Naive thymus-derived CD4-positive, alpha-beta T cell (primary cell): ENCODE measurements around the gene FILIP1L. TPM values are rescaled to one million over a fixed set of nuclear protein-coding genes. Genes with fewer than 3 reads are reported as not detected.

Experiments used
- ATAC-seq: fragments of 150-1000 bp; cut with Tn5 transposase; 2 replicates; pipeline ENCODE4 v1.10.0; 2021; ENCODE audit warnings: mild to moderate bottlenecking, moderate library complexity
- CTCF ChIA-PET: fragments of 350-600 bp; sonication (Branson Sonifier 250); formaldehyde crosslinking; loops from one replicate; lab custom pipeline; 2021; ENCODE audit warnings: antibody characterized with exemption; lab: Charles Lee
- POLR2A ChIA-PET: fragments of 350-600 bp; sonication (Branson Sonifier 250); formaldehyde crosslinking; loops from one replicate; lab custom pipeline; 2021; ENCODE audit warnings: antibody characterized with exemption, inconsistent platforms; lab: Charles Lee
- DNase-seq, 9 donors: peaks; one replicate each; pipeline versions ENCODE4 v3.0.0 to v3.0.0-alpha.2; 2020 to 2022; ENCODE audit warnings: mixed read lengths in 1 of 9
- H3K27ac ChIP-seq: one replicate; pipeline ENCODE4 v1.7.0; 2013; ENCODE audit warnings: mild to moderate bottlenecking, low read depth, low read length, moderate library complexity
- H3K27me3 ChIP-seq, 2 donors: one replicate each; pipeline ENCODE4 v1.7.0; 2013; ENCODE audit warnings: low read length in 2 of 2, mild to moderate bottlenecking in 2 of 2, moderate library complexity in 2 of 2; ENCODE audit not compliant: control insufficient read depth in 2 of 2, insufficient read depth in 2 of 2
- H3K36me3 ChIP-seq, 3 experiments: 1 replicate in 2 of 3; 2 replicates in 1 of 3; pipeline ENCODE4 v1.7.0; 2013; ENCODE audit warnings: low read length in 3 of 3, mild to moderate bottlenecking in 3 of 3, moderate library complexity in 1 of 3; ENCODE audit not compliant: insufficient read depth in 3 of 3, control insufficient read depth in 2 of 3
- H3K4me1 ChIP-seq, 2 donors: one replicate each; pipeline ENCODE4 v1.7.0; 2013; ENCODE audit warnings: low read length in 2 of 2, mild to moderate bottlenecking in 2 of 2, moderate library complexity in 1 of 2; ENCODE audit not compliant: control insufficient read depth in 2 of 2, insufficient read depth in 2 of 2
- H3K4me3 ChIP-seq: 2 replicates; pipeline ENCODE4 v1.7.0; 2013; ENCODE audit warnings: mild to moderate bottlenecking, low read length
- H3K9me3 ChIP-seq, 3 experiments: 1 replicate in 2 of 3; 2 replicates in 1 of 3; pipeline ENCODE4 v1.7.0; 2013; ENCODE audit warnings: low read length in 3 of 3; ENCODE audit not compliant: control insufficient read depth in 2 of 3
- H3K27ac Mint-ChIP-seq, 9 donors: one replicate each; pipeline ENCODE4 v1.8.0; 2020 to 2022; ENCODE audit warnings: mixed read lengths in 9 of 9, mild to moderate bottlenecking in 8 of 9, moderate library complexity in 5 of 9, inconsistent platforms in 2 of 9
- H3K27me3 Mint-ChIP-seq, 5 donors: one replicate each; pipeline ENCODE4 v1.8.0; 2021 to 2022; ENCODE audit warnings: mixed read lengths in 5 of 5, mild to moderate bottlenecking in 1 of 5
- H3K36me3 Mint-ChIP-seq, 5 donors: one replicate each; pipeline ENCODE4 v1.8.0; 2020 to 2022; ENCODE audit warnings: mixed read lengths in 5 of 5, mild to moderate bottlenecking in 3 of 5, inconsistent platforms in 1 of 5
- H3K4me1 Mint-ChIP-seq, 7 donors: one replicate each; pipeline ENCODE4 v1.8.0; 2020 to 2022; ENCODE audit warnings: mixed read lengths in 7 of 7, mild to moderate bottlenecking in 3 of 7, inconsistent platforms in 1 of 7
- H3K4me3 Mint-ChIP-seq, 10 donors: one replicate each; pipeline ENCODE4 v1.8.0; 2020 to 2022; ENCODE audit warnings: mild to moderate bottlenecking in 10 of 10, mixed read lengths in 10 of 10, moderate library complexity in 6 of 10, inconsistent platforms in 2 of 10
- H3K9me3 Mint-ChIP-seq, 11 donors: one replicate each; pipeline ENCODE4 v1.8.0; 2020 to 2022; ENCODE audit warnings: mixed read lengths in 11 of 11, mild to moderate bottlenecking in 4 of 11, inconsistent platforms in 1 of 11, moderate library complexity in 1 of 11
- intact Hi-C, 2 donors: fragments of 100-400 bp; cut with micrococcal nuclease; formaldehyde crosslinking; loops; one replicate each; pipeline ENCODE4 v1.15.1; 2023
- polyA plus RNA-seq, 2 donors: library from polyadenylated mRNA; unstranded; fragments of 300-500 nt; fragmentation: Illumina TruSeq; gene quantifications; one replicate each; pipeline ENCODE4 v1.2.3, GENCODE V29; 2021
- total RNA-seq, 6 experiments: library from RNA in 5 of 6; stranded (reverse) in 5 of 6; gene quantifications; 1 replicate in 5 of 6; 2 replicates in 1 of 6; pipeline ENCODE4 v1.2.3 and lab custom pipeline; 2021 to 2026

FILIP1L gene
- total and polyA plus RNA-seq, 7 experiments from 2014 or later = 0.13 to 6.7 (median 0.39) TPM; not detected in 2

DNA sequence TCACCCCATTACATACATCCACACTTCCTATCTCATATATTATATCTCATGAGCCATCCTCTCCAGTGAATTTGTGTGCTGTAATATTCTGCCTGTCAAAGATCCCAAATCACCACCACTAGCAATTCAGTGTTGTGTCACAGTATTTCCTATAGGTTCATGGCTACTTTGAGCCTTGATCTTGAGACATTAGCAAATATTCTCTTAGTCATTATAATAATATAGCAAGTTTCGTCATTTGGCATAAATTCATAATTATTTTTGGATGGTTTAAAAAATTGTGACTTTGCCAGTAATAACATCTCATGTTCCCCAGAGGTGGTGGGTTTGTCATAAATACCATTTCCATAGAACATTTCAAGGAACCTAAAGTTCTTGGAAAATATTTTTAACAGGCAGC, 249.0 kb downstream of the FILIP1L start:
- Histone ChIP-seq H3K27ac (no peak overlapping the region), H3K9me3 (no peaks in the 10 kb centered on the region), H3K4me1 (peaks cover 0 to 8% of the 10 kb centered on the region in 2 donors), H3K36me3 (no peaks in the 10 kb centered on the region), H3K27me3 (no peaks in the 10 kb centered on the region), H3K4me3 (no peak overlapping the region)
- no peaks in the 10 kb centered on the region for H3K9me3 Mint-ChIP-seq
- no peak overlapping the region for H3K4me3 Mint-ChIP-seq
- peaks cover 19 to 75% (median 28%) of the 10 kb centered on the region in 7 donors for H3K4me1 Mint-ChIP-seq
- no peak for DNase-seq
- POLR2A ChIA-PET = no interaction called here
- H3K36me3 Mint-ChIP-seq = peaks cover 5 to 26% (median 10%) of the 10 kb centered on the region in 5 donors
- no peak for ATAC-seq
- CTCF ChIA-PET = no interaction called here
- no peak overlapping the region for H3K27ac Mint-ChIP-seq
- intact Hi-C loops = no loop called here
- H3K27me3 Mint-ChIP-seq = no peaks in the 10 kb centered on the region

DNA sequence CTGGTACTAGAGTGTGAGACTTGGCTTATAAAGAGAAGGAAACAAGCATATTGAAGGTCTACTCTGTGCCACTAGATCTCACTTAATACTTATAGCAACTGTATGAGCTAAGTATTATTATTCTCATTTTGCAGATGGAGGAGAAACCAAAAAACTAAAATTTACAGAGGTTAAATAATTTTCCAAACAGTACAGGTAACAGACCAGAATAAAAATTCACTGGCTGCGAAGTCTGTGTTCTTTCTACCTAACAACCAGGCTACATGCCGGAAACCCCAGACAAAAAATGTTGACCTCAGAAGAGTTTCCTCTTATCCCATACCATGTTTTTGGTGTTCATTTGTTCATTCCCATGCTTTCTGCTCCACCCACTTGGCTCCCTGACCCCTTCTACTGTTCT, 250.0 kb downstream of the FILIP1L start:
- ATAC-seq (no peak), DNase-seq (no peak)
- POLR2A ChIA-PET = no interaction called here
- intact Hi-C loops = no loop called here
- Mint-ChIP-seq H3K27ac (no peak overlapping the region), H3K4me1 (peaks cover 20 to 72% (median 28%) of the 10 kb centered on the region in 7 donors), H3K4me3 (peak overlapping the region in 1 of 10 donors; percentile 4), H3K9me3 (no peaks in the 10 kb centered on the region), H3K36me3 (peaks cover 5 to 21% (median 10%) of the 10 kb centered on the region in 5 donors), H3K27me3 (no peaks in the 10 kb centered on the region)
- Histone ChIP-seq H3K36me3 (no peaks in the 10 kb centered on the region), H3K4me3 (no peak overlapping the region), H3K27me3 (no peaks in the 10 kb centered on the region), H3K4me1 (peaks cover 0 to 8% of the 10 kb centered on the region in 2 donors), H3K27ac (no peak overlapping the region), H3K9me3 (no peaks in the 10 kb centered on the region)
- CTCF ChIA-PET = no interaction called here

DNA sequence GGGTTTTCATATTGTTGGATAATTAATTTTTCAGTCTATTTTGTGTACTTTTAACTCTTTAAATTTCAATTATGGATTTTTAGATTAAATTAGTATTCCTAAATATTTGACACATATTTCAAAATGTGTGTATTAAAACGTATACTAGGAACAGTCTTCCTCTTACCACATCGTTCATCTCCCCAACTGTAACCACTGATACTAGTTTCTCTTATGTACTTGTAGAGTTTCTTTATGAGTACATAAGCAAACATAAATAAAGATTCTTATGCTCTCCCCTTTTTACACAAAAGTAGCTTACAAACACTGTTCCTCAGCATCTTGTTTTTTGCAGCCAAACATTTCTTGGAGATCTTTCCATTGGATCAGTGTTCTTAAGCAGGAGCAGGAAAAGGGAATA, 250.7 kb downstream of the FILIP1L start:
- no peaks in the 10 kb centered on the region for H3K36me3 ChIP-seq
- peaks cover 19 to 71% (median 28%) of the 10 kb centered on the region in 7 donors for H3K4me1 Mint-ChIP-seq
- ATAC-seq (no peak), DNase-seq (no peak)
- no peak overlapping the region for H3K4me3 ChIP-seq
- H3K36me3 Mint-ChIP-seq = peaks cover 5 to 26% (median 6%) of the 10 kb centered on the region in 5 donors
- no peak overlapping the region for H3K4me3 Mint-ChIP-seq
- intact Hi-C loops = no loop called here
- H3K27me3 Mint-ChIP-seq = no peaks in the 10 kb centered on the region
- ChIA-PET POLR2A (no interaction called here), CTCF (no interaction called here)
- no peaks in the 10 kb centered on the region for H3K9me3 Mint-ChIP-seq
- no peaks in the 10 kb centered on the region for H3K9me3 ChIP-seq
- H3K27ac ChIP-seq = no peak overlapping the region
- H3K27ac Mint-ChIP-seq = no peak overlapping the region
- H3K27me3 ChIP-seq = no peaks in the 10 kb centered on the region
- peaks cover 0 to 8% of the 10 kb centered on the region in 2 donors for H3K4me1 ChIP-seq

DNA sequence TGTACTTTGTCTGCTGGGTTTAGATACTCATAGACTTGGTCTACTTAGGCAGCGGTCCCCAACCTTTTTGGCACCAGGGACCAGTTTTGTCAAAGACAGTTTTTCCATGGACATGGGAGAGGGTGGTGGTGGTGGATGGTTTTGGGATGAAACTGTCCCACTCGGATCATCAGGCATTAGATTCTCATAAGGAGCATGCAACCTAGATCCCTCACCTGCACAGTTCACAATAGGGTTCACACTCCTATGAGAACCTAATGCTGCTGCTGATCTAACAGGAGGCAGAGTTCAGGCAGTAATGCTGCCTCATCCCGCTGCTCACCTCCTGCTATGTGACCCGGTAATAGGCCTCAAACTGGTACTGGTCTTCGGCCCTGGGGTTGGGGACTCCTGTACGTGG, 251.3 kb downstream of the FILIP1L start:
- CTCF ChIA-PET = no interaction called here
- intact Hi-C loops = no loop called here
- POLR2A ChIA-PET = no interaction called here

GRCh38 chr3:99862208-99862607, 252.1 kb downstream of the FILIP1L start:
- Mint-ChIP-seq H3K4me1 (peaks cover 17 to 57% (median 19%) of the 10 kb centered on the region in 7 donors), H3K36me3 (peaks cover 5 to 26% (median 6%) of the 10 kb centered on the region in 5 donors), H3K27me3 (no peaks in the 10 kb centered on the region), H3K9me3 (no peaks in the 10 kb centered on the region), H3K4me3 (no peak overlapping the region), H3K27ac (no peak overlapping the region)
- ChIA-PET CTCF (no interaction called here), POLR2A (no interaction called here)
- intact Hi-C loops = no loop called here
- H3K36me3 ChIP-seq = no peaks in the 10 kb centered on the region
- no peaks in the 10 kb centered on the region for H3K27me3 ChIP-seq
- peaks cover 0 to 8% of the 10 kb centered on the region in 2 donors for H3K4me1 ChIP-seq
- no peaks in the 10 kb centered on the region for H3K9me3 ChIP-seq
- H3K27ac ChIP-seq = no peak overlapping the region
- ATAC-seq (no peak), DNase-seq (no peak)
- H3K4me3 ChIP-seq = no peak overlapping the region

More for the DNA sequence above, 251.3 kb downstream of the FILIP1L start:
- Mint-ChIP-seq H3K9me3 (no peaks in the 10 kb centered on the region), H3K27me3 (no peaks in the 10 kb centered on the region), H3K36me3 (peaks cover 5 to 26% (median 6%) of the 10 kb centered on the region in 5 donors), H3K4me1 (peaks cover 17 to 65% (median 26%) of the 10 kb centered on the region in 7 donors), H3K27ac (peak overlapping the region in 1 of 9 donors; percentile 0), H3K4me3 (no peak overlapping the region)
- ATAC-seq (no peak), DNase-seq (no peak)
- no peaks in the 10 kb centered on the region for H3K27me3 ChIP-seq
- H3K4me1 ChIP-seq = peaks cover 0 to 8% of the 10 kb centered on the region in 2 donors
- H3K9me3 ChIP-seq = no peaks in the 10 kb centered on the region
- H3K4me3 ChIP-seq = no peak overlapping the region
- no peaks in the 10 kb centered on the region for H3K36me3 ChIP-seq
- no peak overlapping the region for H3K27ac ChIP-seq

DNA sequence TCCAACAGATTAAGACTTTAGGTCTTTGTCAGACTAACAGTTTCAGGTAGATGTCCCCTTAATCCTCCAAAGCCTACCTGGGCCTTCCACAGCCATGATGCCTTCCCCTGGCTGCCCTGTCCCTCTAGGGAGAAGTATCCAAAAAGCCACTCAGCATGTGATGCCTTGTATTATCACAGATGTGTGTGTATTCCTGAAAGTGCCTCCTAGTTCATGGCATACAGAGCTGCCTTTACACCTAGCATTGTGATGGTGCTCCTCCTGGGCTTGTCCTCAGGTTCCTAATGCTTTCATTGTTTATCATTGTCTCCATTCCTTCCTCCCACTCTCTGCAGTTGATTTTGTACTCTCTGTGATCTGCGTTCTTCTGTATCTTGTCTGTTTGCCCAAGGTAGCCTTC, 253.1 kb downstream of the FILIP1L start:
- Mint-ChIP-seq H3K4me1 (peaks cover 7 to 54% (median 11%) of the 10 kb centered on the region in 7 donors), H3K27ac (no peak overlapping the region), H3K4me3 (no peak overlapping the region), H3K36me3 (peaks cover 5 to 28% (median 6%) of the 10 kb centered on the region in 5 donors), H3K9me3 (no peaks in the 10 kb centered on the region), H3K27me3 (no peaks in the 10 kb centered on the region)
- Histone ChIP-seq H3K9me3 (no peaks in the 10 kb centered on the region), H3K27me3 (no peaks in the 10 kb centered on the region), H3K4me1 (peaks cover 0 to 5% of the 10 kb centered on the region in 2 donors), H3K4me3 (no peak overlapping the region), H3K27ac (no peak overlapping the region), H3K36me3 (no peaks in the 10 kb centered on the region)
- POLR2A ChIA-PET = no interaction called here
- no peak for ATAC-seq
- intact Hi-C loops = no loop called here
- no peak for DNase-seq
- CTCF ChIA-PET = no interaction called here

DNA sequence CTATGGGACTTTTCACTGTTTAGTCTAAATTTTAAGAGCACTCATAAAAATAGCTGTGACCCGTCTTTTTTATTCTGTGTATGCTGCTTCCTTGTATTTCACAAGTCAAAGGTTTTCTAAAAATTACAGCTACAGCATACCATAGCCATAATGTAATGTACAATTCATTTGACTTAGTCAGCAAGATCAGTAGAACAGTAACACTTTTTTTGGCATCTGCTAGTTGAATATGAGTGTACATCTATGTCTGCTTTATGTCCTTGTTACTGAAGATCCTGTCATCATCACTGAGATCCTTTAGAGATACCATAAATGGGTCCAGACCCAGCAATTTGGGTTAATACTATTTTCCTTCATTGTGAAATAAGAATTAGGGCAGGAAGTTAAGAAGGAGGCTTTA, 254.5 kb downstream of the FILIP1L start:
- Mint-ChIP-seq H3K27ac (peak overlapping the region in 1 of 9 donors; percentile 59), H3K27me3 (no peaks in the 10 kb centered on the region), H3K9me3 (no peaks in the 10 kb centered on the region), H3K4me1 (peaks cover 0 to 49% (median 0%) of the 10 kb centered on the region in 7 donors), H3K4me3 (no peak overlapping the region), H3K36me3 (peaks cover 8 to 29% (median 11%) of the 10 kb centered on the region in 5 donors)
- ATAC-seq (no peak), DNase-seq (no peak)
- intact Hi-C loops = no loop called here
- CTCF ChIA-PET = interaction anchor here (0.6 to 1.4 kb wide), 2 partner anchors 13 to 25 kb away, joined by 3 read pairs; no protein-coding TSS in a partner anchor
- no peaks in the 10 kb centered on the region for H3K9me3 ChIP-seq
- no peaks in the 10 kb centered on the region for H3K27me3 ChIP-seq
- no peaks in the 10 kb centered on the region for H3K36me3 ChIP-seq
- H3K4me1 ChIP-seq = no peaks in the 10 kb centered on the region
- POLR2A ChIA-PET = no interaction called here
- no peak overlapping the region for H3K4me3 ChIP-seq
- H3K27ac ChIP-seq = no peak overlapping the region
